Lower leg skin (tissue), 3 donors: ENCODE results near the gene ESYT3.
"Not testable (repeated sequence)": the region's sequence is repeated elsewhere in the genome, so short reads cannot be mapped to it uniquely, and the experiment has no call there.

ENCODE experiments used
- CTCF ChIP-seq, 3 donors: fragments of 450-650 bp; IDR thresholded peaks; one replicate each; pipeline ENCODE4 v1.5.1; 2016; ENCODE audit warnings: antibody characterized with exemption in 3 of 3, mild to moderate bottlenecking in 3 of 3, moderate library complexity in 2 of 3
- POLR2A ChIP-seq, 2 donors: fragments of 450-650 bp; IDR thresholded peaks; one replicate each; pipeline ENCODE4 v1.6.1; 2016 to 2017; ENCODE audit warnings: antibody characterized with exemption in 2 of 2, mild to moderate bottlenecking in 1 of 2, moderate library complexity in 1 of 2

GRCh38 chr3:138453940-138454339, 19.5 kb downstream of the ESYT3 start:
- TF ChIP-seq POLR2A, CTCF (IDR thresholded peaks at IDR 0.05): not testable (repeated sequence)
